HG03066 (cell line): ENCODE data around the gene RNF168.
"Not testable (repeated sequence)": the region's sequence is repeated elsewhere in the genome, so short reads cannot be mapped to it uniquely, and the experiment has no call there.

Experiments
- ATAC-seq: cut with Tn5 transposase; IDR thresholded peaks from one replicate; pipeline ENCODE4 v1.9.1; 2021; ENCODE audit warnings: low read depth; ENCODE audit not compliant: unreplicated experiment

Gene RNF168

GRCh38 chr3:196517162-196517800 is 13.7 kb upstream of the RNF168 start:
- no peak for ATAC-seq

GRCh38 chr3:196514913-196515621 is 11.5 kb upstream of the RNF168 start, which contains the start of gene SMCO1:
TSS of gene SMCO1 (minus strand) at chr3:196515346. CDS start at chr3:196515209, 137 bp downstream.
- ATAC-seq = no peak

GRCh38 chr3:196514350-196514716 is 10.8 kb upstream of the RNF168 start:
- ATAC-seq = no peak

DNA sequence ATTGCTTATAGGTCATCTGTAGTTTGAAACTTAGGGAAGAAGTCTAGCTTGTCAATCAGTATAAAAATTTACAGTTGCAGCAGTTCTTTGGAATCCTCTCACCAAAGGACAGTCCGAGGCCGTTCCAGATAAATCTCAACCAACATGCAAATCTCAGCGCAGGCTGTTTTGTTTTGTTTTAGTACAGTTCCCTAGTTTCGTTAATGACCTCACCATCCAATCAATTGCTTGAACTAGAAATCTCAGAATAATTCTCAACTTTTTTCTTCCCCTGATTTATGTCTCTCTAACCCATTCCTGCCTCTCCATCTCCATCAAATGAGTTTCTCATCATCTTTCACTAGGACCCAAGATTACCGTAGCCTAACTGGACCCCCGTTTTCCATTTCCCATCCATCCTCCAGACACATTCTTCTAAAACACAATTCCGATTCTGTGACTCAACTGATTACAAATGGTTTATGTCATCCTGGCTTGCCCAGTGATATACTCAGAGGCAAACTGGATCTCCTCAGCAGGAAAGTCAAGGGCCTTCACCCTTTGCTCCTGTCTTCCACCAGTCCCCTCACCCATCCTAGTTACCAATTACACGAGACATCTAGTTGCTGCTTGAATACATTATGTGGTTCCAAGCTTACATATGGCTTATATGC is 10.3 kb upstream of the RNF168 start:
- ATAC-seq = no peak

- ATAC-seq = not testable (repeated sequence)
Measured at GRCh38 chr3:196511646-196512425, 8.3 kb upstream of the RNF168 start.

- not testable (repeated sequence) for ATAC-seq
Measured at GRCh38 chr3:196511108-196511507, 7.5 kb upstream of the RNF168 start.

DNA sequence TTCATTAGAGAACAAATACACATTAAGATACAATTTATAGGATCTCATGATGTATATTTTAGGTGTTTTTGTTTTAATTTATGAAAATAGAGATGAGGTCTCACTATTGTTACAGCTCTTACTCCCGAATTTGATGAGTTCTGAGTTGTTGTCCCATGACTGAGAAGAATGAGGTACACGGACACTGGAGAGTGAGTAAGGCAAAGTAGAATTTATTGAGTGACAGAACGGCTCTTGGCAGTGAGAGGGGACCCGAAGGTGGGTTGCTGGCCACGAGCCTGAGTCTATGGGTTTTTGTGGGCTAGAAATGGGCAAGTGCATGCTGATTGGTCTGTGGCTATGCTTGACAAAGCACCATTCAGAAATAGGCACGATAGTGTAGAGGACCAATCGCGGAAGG is 3.1 kb upstream of the RNF168 start:
- ATAC-seq = no peak

DNA sequence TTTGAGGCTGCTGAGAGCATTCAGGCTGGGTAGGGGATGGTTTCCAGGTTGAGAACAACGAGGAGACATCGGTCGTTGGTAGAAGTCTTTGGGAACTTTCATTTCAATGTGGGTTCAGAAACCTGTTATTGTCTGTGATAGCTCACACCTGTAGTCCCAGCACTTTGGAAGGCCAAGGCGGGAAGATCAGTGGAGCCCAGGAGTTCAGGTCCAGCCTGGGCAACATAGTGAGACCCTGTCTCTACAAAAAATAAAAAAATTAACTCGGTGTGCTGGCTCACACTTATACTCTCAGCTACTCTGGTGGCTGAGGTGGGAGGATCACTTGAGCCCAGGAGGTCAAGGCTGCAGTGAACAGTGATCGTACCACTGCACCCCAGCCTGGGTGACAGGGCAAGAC is 988 bp upstream of the RNF168 start:
- no peak for ATAC-seq

GRCh38 chr3:196504077-196504398 is 470 bp upstream of the RNF168 start:
- ATAC-seq = not testable (repeated sequence)

DNA sequence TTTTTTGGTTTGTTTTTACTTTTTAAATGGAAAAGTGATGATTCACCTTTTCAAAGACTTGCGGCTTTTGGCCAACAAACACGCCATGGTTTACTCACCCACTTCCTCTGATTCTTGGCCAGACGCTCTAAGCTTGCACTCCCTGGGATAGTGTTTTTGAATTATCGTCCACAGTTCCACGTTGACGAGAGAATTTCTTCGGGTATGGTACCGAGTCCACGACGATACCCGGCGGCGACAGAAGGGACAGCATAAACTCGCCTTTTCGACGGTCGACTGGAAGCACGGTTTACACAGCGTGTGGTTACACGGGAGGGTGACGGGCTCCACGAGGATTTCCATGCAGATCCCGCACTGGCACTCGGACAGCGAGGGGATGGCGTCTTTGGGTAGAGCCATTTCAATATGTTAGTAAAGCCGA is 783 bp downstream of the RNF168 start:
- peak; percentile 2 for ATAC-seq

DNA sequence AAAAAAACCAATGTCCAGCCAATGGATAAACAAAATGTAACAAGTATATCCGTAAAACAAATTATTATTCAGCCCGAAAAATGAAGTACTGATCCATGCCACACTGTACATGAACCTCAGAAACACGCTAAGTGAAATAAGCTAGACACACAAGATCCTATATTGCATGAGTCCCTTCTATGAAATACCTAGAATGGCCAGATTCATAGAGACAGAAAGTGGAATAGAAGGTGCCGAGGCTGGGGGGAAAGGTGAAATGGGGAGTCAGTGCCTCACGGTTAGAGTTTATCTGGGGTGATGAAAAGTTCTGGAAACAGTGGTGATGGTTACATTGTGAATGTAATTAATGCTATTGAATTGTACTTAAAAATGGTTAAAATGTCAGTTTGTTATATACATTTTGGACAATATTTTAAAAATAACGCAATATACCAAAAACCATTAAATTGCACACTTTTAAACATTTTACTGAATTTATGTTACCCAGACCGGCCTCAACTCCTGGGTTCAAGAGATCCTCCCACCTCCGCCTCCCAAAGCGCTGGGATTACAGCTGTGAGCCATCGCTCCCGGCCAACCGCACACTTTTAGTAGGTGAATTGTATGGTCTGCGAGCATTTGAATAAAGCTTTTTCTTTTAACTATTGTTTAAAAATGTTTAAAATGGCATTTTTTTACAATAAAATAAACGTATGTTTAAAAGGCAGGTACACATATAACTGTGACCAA is 2.1 kb downstream of the RNF168 start:
- no peak for ATAC-seq

GRCh38 chr3:196499807-196500524 is 3.6 kb downstream of the RNF168 start:
- no peak for ATAC-seq

- no peak for ATAC-seq
Measured at GRCh38 chr3:196499061-196499460, 4.5 kb downstream of the RNF168 start.

- no peak for ATAC-seq
Measured at GRCh38 chr3:196498297-196498696, 5.3 kb downstream of the RNF168 start.

DNA sequence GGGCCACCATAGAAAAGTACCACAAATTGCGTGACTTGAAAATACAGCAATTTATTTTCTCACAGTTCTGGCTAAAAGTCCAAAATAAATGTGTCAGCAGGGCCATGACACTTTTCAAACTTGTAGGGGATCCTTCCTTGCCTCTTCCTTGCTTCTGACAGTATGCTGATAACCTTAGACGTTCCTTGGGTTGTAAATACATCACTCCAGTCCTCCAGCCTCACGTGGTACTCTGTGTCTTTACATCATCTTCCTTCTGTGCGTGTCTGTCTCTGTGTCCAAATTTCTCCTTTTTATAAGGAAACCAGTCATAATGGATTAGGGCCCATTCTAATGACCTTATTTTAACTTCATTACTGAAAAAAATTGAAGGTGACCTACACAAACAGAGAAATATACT is 7.4 kb downstream of the RNF168 start:
- no peak for ATAC-seq

DNA sequence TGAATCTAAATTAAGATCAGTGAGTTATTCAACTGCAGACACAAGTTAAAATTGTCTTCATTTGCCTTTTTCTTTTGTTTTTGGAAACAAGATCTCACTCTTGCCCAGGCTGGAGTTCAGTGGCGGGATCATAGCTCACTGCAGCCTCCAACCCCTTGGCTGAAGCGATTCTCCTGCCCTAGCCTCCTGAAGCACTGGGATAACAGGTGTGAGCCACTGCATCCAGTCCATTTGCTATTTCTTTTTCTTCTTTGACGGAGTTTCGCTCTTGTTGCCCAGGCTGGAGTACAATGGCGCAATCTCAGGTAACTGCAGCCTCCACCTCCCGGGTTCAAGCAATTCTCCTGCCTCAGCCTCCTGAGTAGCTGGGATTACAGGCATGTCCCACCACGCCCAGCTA is 10.3 kb downstream of the RNF168 start:
- ATAC-seq = no peak

GRCh38 chr3:196492080-196492479 is 11.5 kb downstream of the RNF168 start:
- no peak for ATAC-seq

DNA sequence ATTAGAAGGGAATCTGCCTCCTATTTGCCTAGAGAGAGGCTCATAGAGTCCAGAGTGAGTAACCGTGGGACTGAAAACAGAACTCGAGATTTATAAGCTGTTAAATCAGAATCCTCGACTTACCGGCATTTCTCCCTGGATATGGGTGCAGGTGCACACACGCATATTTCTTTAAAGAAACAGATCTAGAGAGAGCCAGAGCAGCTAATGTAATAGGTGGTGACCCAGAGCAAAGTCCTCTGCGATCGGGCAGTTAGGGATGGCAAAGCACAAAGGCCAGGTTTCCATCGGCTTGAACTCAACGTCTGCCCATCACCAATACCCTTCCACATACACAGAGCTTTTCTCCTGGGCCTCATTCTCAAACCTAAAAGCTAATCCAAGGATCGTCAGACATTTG is 13.8 kb downstream of the RNF168 start:
- no peak for ATAC-seq

GRCh38 chr3:196486263-196486662 is 17.3 kb downstream of the RNF168 start:
- ATAC-seq = no peak

DNA sequence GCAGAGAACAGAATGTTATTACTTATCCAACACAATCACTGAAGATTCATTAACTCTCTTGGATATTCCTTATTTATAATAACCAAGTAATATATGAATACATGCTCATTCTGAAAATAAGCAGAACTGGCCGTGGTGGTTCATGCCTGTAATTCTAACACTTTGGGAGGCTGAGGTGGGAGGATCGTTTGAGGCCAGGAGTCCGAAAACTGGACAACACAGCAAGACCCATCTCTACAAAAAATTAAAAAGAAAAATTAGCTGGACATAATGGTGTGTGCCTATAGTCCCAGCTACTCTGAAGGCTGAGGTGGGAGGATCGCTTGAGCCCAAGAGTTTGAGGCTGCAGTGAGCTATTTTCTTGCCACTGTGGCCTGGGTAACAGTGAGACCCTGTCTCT is 25.9 kb downstream of the RNF168 start:
- ATAC-seq = no peak
